Liver (tissue), 9 donors: ENCODE data around the gene TMTC1. TPM values are rescaled to one million over a fixed set of nuclear protein-coding genes. Genes with fewer than 3 reads are reported as not detected.

Experiments used
- DNase-seq: peaks from one replicate; pipeline ENCODE4 v3.0.0-alpha.2; 2017; ENCODE audit warnings: low spot score
- H3K27ac ChIP-seq, 2 donors: one replicate each; pipeline ENCODE4 v1.7.0; 2013; ENCODE audit warnings: inconsistent platforms in 2 of 2, low read length in 2 of 2, control low read depth in 1 of 2, low read depth in 1 of 2, mild to moderate bottlenecking in 1 of 2
- H3K27me3 ChIP-seq, 4 donors: one replicate each; pipeline versions ENCODE4 v1.6.1 to v1.7.0; 2013; ENCODE audit warnings: low read length in 3 of 4, inconsistent platforms in 1 of 4, mild to moderate bottlenecking in 1 of 4, moderate library complexity in 1 of 4; ENCODE audit not compliant: control insufficient read depth in 4 of 4, insufficient read depth in 4 of 4
- H3K36me3 ChIP-seq, 4 donors: one replicate each; pipeline versions ENCODE4 v1.6.1 to v1.7.0; 2013; ENCODE audit warnings: low read length in 3 of 4, mild to moderate bottlenecking in 3 of 4, low read depth in 1 of 4, moderate library complexity in 1 of 4; ENCODE audit not compliant: control insufficient read depth in 4 of 4, insufficient read depth in 3 of 4
- H3K4me1 ChIP-seq, 4 donors: one replicate each; pipeline versions ENCODE4 v1.6.1 to v1.7.0; 2013; ENCODE audit warnings: low read length in 3 of 4, mild to moderate bottlenecking in 3 of 4, moderate library complexity in 1 of 4; ENCODE audit not compliant: control insufficient read depth in 4 of 4, insufficient read depth in 4 of 4
- H3K4me3 ChIP-seq, 3 donors: one replicate each; pipeline versions ENCODE4 v1.6.1 to v1.7.0; 2013; ENCODE audit warnings: low read length in 3 of 3, control low read depth in 1 of 3, low read depth in 1 of 3, mild to moderate bottlenecking in 1 of 3
- H3K9ac ChIP-seq, 2 donors: one replicate each; pipeline ENCODE4 v1.7.0; 2013; ENCODE audit warnings: low read length in 2 of 2, mild to moderate bottlenecking in 2 of 2, moderate library complexity in 2 of 2, control low read depth in 1 of 2, low read depth in 1 of 2
- H3K9me3 ChIP-seq, 4 donors: one replicate each; pipeline versions ENCODE4 v1.6.1 to v1.7.0; 2013; ENCODE audit warnings: low read length in 3 of 4; ENCODE audit not compliant: control insufficient read depth in 4 of 4
- CTCF ChIP-seq: fragments of 150-350 bp; IDR thresholded peaks from 2 replicates; pipeline ENCODE4 v1.5.1; 2017; ENCODE audit warnings: improper control_type of control experiment, low read depth, low read length; ENCODE audit not compliant: missing input control
- EGR1 ChIP-seq, 2 donors: IDR thresholded peaks; 2 replicates each; pipeline ENCODE4 v1.6.1; 2016 to 2018; ENCODE audit warnings: antibody characterized with exemption in 2 of 2, low read depth in 2 of 2
- FOXA1 ChIP-seq: IDR thresholded peaks from 2 replicates; pipeline ENCODE4 v1.6.1; 2016; ENCODE audit warnings: antibody characterized with exemption
- FOXA2 ChIP-seq: IDR thresholded peaks from 2 replicates; pipeline ENCODE4 v1.6.1; 2016; ENCODE audit warnings: antibody characterized with exemption
- GABPA ChIP-seq, 2 donors: IDR thresholded peaks in 1 of 2; conservative IDR thresholded peaks in 1 of 2; 2 replicates each; pipeline ENCODE4 v1.6.1; 2016; ENCODE audit warnings: antibody characterized with exemption in 2 of 2, mild to moderate bottlenecking in 1 of 2, moderate library complexity in 1 of 2
- HNF4A ChIP-seq, 2 donors: conservative IDR thresholded peaks; 2 replicates each; pipeline ENCODE4 v1.6.1; 2016; ENCODE audit warnings: antibody characterized with exemption in 2 of 2, mild to moderate bottlenecking in 2 of 2
- HNF4G ChIP-seq: IDR thresholded peaks from 2 replicates; pipeline ENCODE4 v1.6.1; 2016; ENCODE audit warnings: antibody characterized with exemption
- JUND ChIP-seq, 2 donors: IDR thresholded peaks; 2 replicates each; pipeline ENCODE4 v1.6.1; 2016; ENCODE audit warnings: antibody characterized with exemption in 2 of 2
- MAX ChIP-seq: IDR thresholded peaks from 2 replicates; pipeline ENCODE4 v1.6.1; 2016; ENCODE audit warnings: antibody characterized with exemption
- NR2F2 ChIP-seq: IDR thresholded peaks from 2 replicates; pipeline ENCODE4 v1.6.1; 2016; ENCODE audit warnings: antibody characterized with exemption
- RXRA ChIP-seq, 2 donors: IDR thresholded peaks; 2 replicates each; pipeline ENCODE4 v1.6.1; 2017 to 2018; ENCODE audit warnings: antibody characterized with exemption in 2 of 2, mild to moderate bottlenecking in 1 of 2
- SP1 ChIP-seq: IDR thresholded peaks from 2 replicates; pipeline ENCODE4 v1.6.1; 2018; ENCODE audit warnings: antibody characterized with exemption, mild to moderate bottlenecking
- TAF1 ChIP-seq: conservative IDR thresholded peaks from 2 replicates; pipeline ENCODE4 v1.6.1; 2016; ENCODE audit warnings: antibody characterized with exemption, mild to moderate bottlenecking
- YY1 ChIP-seq: IDR thresholded peaks from 2 replicates; pipeline ENCODE4 v1.6.1; 2016; ENCODE audit warnings: antibody characterized with exemption, mild to moderate bottlenecking
- WGBS: extraction: QIAGEN DNeasy Blood & Tissue Kit; methylation state at CpG from one replicate; pipeline ENCODE4 v1.1.7; 2013; 5-methylcytosine and 5-hydroxymethylcytosine counted together
- polyA plus RNA-seq, 2 donors: library from polyadenylated mRNA; stranded (reverse) in 1 of 2; unstranded in 1 of 2; fragments of 200-250 nt in 1 of 2; fragments of >200 nt in 1 of 2; fragmentation: Nextera tagmentation in 1 of 2; extraction: Ambion mirVana in 1 of 2; gene quantifications; one replicate each; pipeline versions ENCODE4 v1.2.1 to v1.2.3, GENCODE V29; 2013 to 2015
- total RNA-seq, 2 donors: library from RNA; depleted of rRNA; stranded (reverse); fragments of >200 nt; gene quantifications; one replicate each; pipeline ENCODE4 v1.2.3, GENCODE V29; 2014
- TF ChIP-seq, protein P1 (sequence below): IDR thresholded peaks from 2 replicates; pipeline ENCODE4 v1.6.1; 2016; ENCODE audit warnings: antibody characterized with exemption, mild to moderate bottlenecking
- TF ChIP-seq, protein P2 (sequence below): IDR thresholded peaks from 2 replicates; pipeline ENCODE4 v1.6.1; 2016; ENCODE audit warnings: antibody characterized with exemption
- TF ChIP-seq, protein P3 (sequence below): IDR thresholded peaks from 2 replicates; pipeline ENCODE4 v1.6.1; 2016; ENCODE audit warnings: antibody characterized with exemption
- donor health status: healthy.
- donor health status: healthy.
- donor health status: healthy.
- donor health status: healthy.
- donor health status: healthy.

Gene TMTC1
- total and polyA plus RNA-seq, 4 donors, result 0.76 to 3.3 (median 2.1) TPM

DNA sequence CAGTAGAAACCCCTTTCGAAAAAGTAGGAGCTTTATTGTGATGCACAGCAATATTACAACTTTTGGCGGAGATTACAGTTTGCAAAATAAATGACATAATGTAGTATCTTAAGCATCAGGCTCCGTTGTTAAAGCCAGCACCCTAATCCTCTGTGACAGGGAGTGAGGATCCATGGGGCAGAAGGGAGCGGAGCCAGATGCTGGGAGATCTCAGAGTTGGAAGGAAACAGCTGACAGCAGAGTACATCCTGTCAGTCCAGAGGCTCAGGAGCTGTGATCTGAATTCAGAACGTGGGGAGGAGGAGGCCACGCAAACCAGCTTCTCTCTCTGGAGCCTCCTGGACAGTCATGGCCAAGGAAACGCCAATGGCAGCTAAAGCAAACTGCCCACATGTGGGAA is 55.7 kb downstream of the TMTC1 start:
- H3K27ac ChIP-seq, result no peak overlapping the region
- H3K9me3 ChIP-seq, result no peaks in the 10 kb centered on the region
- H3K4me3 ChIP-seq, result no peak overlapping the region
- no peak overlapping the region for H3K9ac ChIP-seq
- TF ChIP-seq SP1 (no peak), JUND (IDR thresholded peaks at IDR 0.05) (no peak), NR2F2 (no peak), GABPA (IDR thresholded peaks at IDR 0.05 in 1 of 2, conservative IDR thresholded peaks at IDR 0.05 in 1 of 2) (no peak), CTCF (no peak), FOXA2 (no peak), RXRA (IDR thresholded peaks at IDR 0.05) (no peak)
- TF ChIP-seq, protein P1, sequence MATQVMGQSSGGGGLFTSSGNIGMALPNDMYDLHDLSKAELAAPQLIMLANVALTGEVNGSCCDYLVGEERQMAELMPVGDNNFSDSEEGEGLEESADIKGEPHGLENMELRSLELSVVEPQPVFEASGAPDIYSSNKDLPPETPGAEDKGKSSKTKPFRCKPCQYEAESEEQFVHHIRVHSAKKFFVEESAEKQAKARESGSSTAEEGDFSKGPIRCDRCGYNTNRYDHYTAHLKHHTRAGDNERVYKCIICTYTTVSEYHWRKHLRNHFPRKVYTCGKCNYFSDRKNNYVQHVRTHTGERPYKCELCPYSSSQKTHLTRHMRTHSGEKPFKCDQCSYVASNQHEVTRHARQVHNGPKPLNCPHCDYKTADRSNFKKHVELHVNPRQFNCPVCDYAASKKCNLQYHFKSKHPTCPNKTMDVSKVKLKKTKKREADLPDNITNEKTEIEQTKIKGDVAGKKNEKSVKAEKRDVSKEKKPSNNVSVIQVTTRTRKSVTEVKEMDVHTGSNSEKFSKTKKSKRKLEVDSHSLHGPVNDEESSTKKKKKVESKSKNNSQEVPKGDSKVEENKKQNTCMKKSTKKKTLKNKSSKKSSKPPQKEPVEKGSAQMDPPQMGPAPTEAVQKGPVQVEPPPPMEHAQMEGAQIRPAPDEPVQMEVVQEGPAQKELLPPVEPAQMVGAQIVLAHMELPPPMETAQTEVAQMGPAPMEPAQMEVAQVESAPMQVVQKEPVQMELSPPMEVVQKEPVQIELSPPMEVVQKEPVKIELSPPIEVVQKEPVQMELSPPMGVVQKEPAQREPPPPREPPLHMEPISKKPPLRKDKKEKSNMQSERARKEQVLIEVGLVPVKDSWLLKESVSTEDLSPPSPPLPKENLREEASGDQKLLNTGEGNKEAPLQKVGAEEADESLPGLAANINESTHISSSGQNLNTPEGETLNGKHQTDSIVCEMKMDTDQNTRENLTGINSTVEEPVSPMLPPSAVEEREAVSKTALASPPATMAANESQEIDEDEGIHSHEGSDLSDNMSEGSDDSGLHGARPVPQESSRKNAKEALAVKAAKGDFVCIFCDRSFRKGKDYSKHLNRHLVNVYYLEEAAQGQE, result no peak
- no peak for DNase-seq
- no peaks in the 10 kb centered on the region for H3K27me3 ChIP-seq
- WGBS, result 80% methylated on average over 7 of the region's 7 CpGs
- no peaks in the 10 kb centered on the region for H3K4me1 ChIP-seq
- H3K36me3 ChIP-seq, result peaks cover 0 to 1% (median 0%) of the 10 kb centered on the region in 4 donors

- Histone ChIP-seq H3K36me3 (peaks cover 0 to 1% (median 0%) of the 10 kb centered on the region in 4 donors), H3K4me3 (no peak overlapping the region), H3K9ac (no peak overlapping the region), H3K27me3 (no peaks in the 10 kb centered on the region), H3K9me3 (no peaks in the 10 kb centered on the region), H3K27ac (no peak overlapping the region), H3K4me1 (no peaks in the 10 kb centered on the region)
- no peak for DNase-seq
- TF ChIP-seq YY1, result no peak
- TF ChIP-seq EGR1 (IDR thresholded peaks at IDR 0.05; ENCODE audit: low read depth in 2 of 2), result no peak
- no peak for TF ChIP-seq SP1
- TF ChIP-seq MAX, result no peak
- TF ChIP-seq RXRA (IDR thresholded peaks at IDR 0.05), result no peak
- TF ChIP-seq HNF4G, result no peak
- no peak for TF ChIP-seq NR2F2
- no peak for TF ChIP-seq JUND (IDR thresholded peaks at IDR 0.05)
- no peak for TF ChIP-seq TAF1
- TF ChIP-seq, protein P1, result no peak
- no peak for TF ChIP-seq HNF4A (conservative IDR thresholded peaks at IDR 0.05)
- TF ChIP-seq, protein P2, sequence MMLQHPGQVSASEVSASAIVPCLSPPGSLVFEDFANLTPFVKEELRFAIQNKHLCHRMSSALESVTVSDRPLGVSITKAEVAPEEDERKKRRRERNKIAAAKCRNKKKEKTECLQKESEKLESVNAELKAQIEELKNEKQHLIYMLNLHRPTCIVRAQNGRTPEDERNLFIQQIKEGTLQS, result no peak
- no peak for TF ChIP-seq FOXA1
- TF ChIP-seq, protein P3, sequence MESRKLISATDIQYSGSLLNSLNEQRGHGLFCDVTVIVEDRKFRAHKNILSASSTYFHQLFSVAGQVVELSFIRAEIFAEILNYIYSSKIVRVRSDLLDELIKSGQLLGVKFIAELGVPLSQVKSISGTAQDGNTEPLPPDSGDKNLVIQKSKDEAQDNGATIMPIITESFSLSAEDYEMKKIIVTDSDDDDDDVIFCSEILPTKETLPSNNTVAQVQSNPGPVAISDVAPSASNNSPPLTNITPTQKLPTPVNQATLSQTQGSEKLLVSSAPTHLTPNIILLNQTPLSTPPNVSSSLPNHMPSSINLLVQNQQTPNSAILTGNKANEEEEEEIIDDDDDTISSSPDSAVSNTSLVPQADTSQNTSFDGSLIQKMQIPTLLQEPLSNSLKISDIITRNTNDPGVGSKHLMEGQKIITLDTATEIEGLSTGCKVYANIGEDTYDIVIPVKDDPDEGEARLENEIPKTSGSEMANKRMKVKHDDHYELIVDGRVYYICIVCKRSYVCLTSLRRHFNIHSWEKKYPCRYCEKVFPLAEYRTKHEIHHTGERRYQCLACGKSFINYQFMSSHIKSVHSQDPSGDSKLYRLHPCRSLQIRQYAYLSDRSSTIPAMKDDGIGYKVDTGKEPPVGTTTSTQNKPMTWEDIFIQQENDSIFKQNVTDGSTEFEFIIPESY, result no peak
- 75% methylated on average over 2 of the region's 2 CpGs for WGBS
Measured at GRCh38 chr12:29726741-29727348, 56.9 kb downstream of the TMTC1 start.
